Measurements from ENCODE around the gene ETF1.
"Not testable (repeated sequence)": the region's sequence is repeated elsewhere in the genome, so short reads cannot be mapped to it uniquely, and the experiment has no call there.

ETF1 gene

GRCh38 chr5:138515556-138516245, 27.3 kb downstream of the ETF1 start:
- H3K4me3 ChIP-seq (ENCODE audit: low read depth, low read length), result no peak overlapping the region
- DNase-seq (ENCODE audit: low read depth), result no peak
- no peak for TF ChIP-seq CTCF (conservative IDR thresholded peaks at IDR 0.05; ENCODE audit: low read depth, low read length)

GRCh38 chr5:138514021-138514420, 29.0 kb downstream of the ETF1 start:
- H3K4me3 ChIP-seq (ENCODE audit: low read depth, low read length), result no peak overlapping the region
- TF ChIP-seq CTCF (conservative IDR thresholded peaks at IDR 0.05; ENCODE audit: low read depth, low read length), result no peak
- DNase-seq (ENCODE audit: low read depth), result no peak

GRCh38 chr5:138508958-138509357, 34.1 kb downstream of the ETF1 start:
- H3K4me3 ChIP-seq (ENCODE audit: low read depth, low read length), result no peak overlapping the region
- no peak for TF ChIP-seq CTCF (conservative IDR thresholded peaks at IDR 0.05; ENCODE audit: low read depth, low read length)
- DNase-seq (ENCODE audit: low read depth), result no peak

GRCh38 chr5:138507485-138507884, 35.6 kb downstream of the ETF1 start:
- H3K4me3 ChIP-seq (ENCODE audit: low read depth, low read length), result not testable (repeated sequence)
- peak; percentile 53 for DNase-seq (ENCODE audit: low read depth)

GRCh38 chr5:138506370-138507306, 36.4 kb downstream of the ETF1 start:
- no peak for TF ChIP-seq CTCF (conservative IDR thresholded peaks at IDR 0.05; ENCODE audit: low read depth, low read length)
- H3K4me3 ChIP-seq (ENCODE audit: low read depth, low read length), result no peak overlapping the region
- DNase-seq (ENCODE audit: low read depth), result no peak

- DNase-seq (ENCODE audit: low read depth), result no peak
- no peak overlapping the region for H3K4me3 ChIP-seq (ENCODE audit: low read depth, low read length)
- no peak for TF ChIP-seq CTCF (conservative IDR thresholded peaks at IDR 0.05; ENCODE audit: low read depth, low read length)
These were observed 38.2 kb downstream of the ETF1 start for GRCh38 chr5:138504799-138505198.

- TF ChIP-seq CTCF (conservative IDR thresholded peaks at IDR 0.05; ENCODE audit: low read depth, low read length), result peak; percentile 85
- no peak overlapping the region for H3K4me3 ChIP-seq (ENCODE audit: low read depth, low read length)
- DNase-seq (ENCODE audit: low read depth), result peak; percentile 82
These were observed 39.4 kb downstream of the ETF1 start for GRCh38 chr5:138503487-138504270.
